IPS DF 4.7 (cell line): Measurements from ENCODE around the gene RNF213.

Experiments used
- DNase-seq: peaks from one replicate; pipeline ENCODE4 v3.0.0-alpha.2; 2013; ENCODE audit warnings: low spot score; ENCODE audit errors: extremely low read depth

Gene RNF213

GRCh38 chr17:80365001-80365965, 104.6 kb downstream of the RNF213 start:
- DNase-seq: no peak

- DNase-seq: no peak
These were observed 105.3 kb downstream of the RNF213 start for GRCh38 chr17:80365983-80366382.

GRCh38 chr17:80367503-80367902, 106.9 kb downstream of the RNF213 start:
- DNase-seq: no peak

GRCh38 chr17:80371196-80371595, 110.5 kb downstream of the RNF213 start:
- DNase-seq: no peak

- no peak for DNase-seq
These were observed 111.8 kb downstream of the RNF213 start for GRCh38 chr17:80372456-80372855.

GRCh38 chr17:80372922-80373570, 112.4 kb downstream of the RNF213 start:
- DNase-seq: no peak

- no peak for DNase-seq
These were observed 113.5 kb downstream of the RNF213 start for GRCh38 chr17:80374039-80374731.

GRCh38 chr17:80374732-80375585, 114.3 kb downstream of the RNF213 start:
- no peak for DNase-seq

GRCh38 chr17:80376531-80376930, 115.9 kb downstream of the RNF213 start:
- DNase-seq: no peak

GRCh38 chr17:80377798-80378197, 117.1 kb downstream of the RNF213 start:
- no peak for DNase-seq

GRCh38 chr17:80379348-80379747, 118.7 kb downstream of the RNF213 start:
- no peak for DNase-seq

GRCh38 chr17:80380068-80380467, 119.4 kb downstream of the RNF213 start:
- no peak for DNase-seq

GRCh38 chr17:80380555-80381002, 119.9 kb downstream of the RNF213 start:
- no peak for DNase-seq

- DNase-seq: no peak
These were observed 120.8 kb downstream of the RNF213 start for GRCh38 chr17:80381416-80381923.

- DNase-seq: no peak
These were observed 121.8 kb downstream of the RNF213 start for GRCh38 chr17:80382446-80382845.

GRCh38 chr17:80382956-80383355, 122.3 kb downstream of the RNF213 start:
- DNase-seq: no peak

- no peak for DNase-seq
These were observed 123.7 kb downstream of the RNF213 start for GRCh38 chr17:80384078-80384960.

GRCh38 chr17:80385046-80385445, 124.4 kb downstream of the RNF213 start:
- DNase-seq: no peak

- DNase-seq: no peak
These were observed 125.7 kb downstream of the RNF213 start for GRCh38 chr17:80386341-80386740.

GRCh38 chr17:80387071-80387470, 126.4 kb downstream of the RNF213 start:
- no peak for DNase-seq
